GM19193 (cell line): ENCODE measurements around the gene BNIP3.

Source experiments
- POLR2A ChIP-seq: IDR thresholded peaks from 4 replicates; pipeline ENCODE4 v1.6.1; 2011; ENCODE audit not compliant: insufficient read depth, insufficient read length; ENCODE audit errors: extremely low read depth

BNIP3 gene

GRCh38 chr10:131949041-131949862, 32.5 kb downstream of the BNIP3 start:
- TF ChIP-seq POLR2A, result no peak

GRCh38 chr10:131948501-131948900, 33.2 kb downstream of the BNIP3 start:
- TF ChIP-seq POLR2A, result no peak

GRCh38 chr10:131947631-131948347, 33.9 kb downstream of the BNIP3 start:
- TF ChIP-seq POLR2A, result no peak

- TF ChIP-seq POLR2A, result no peak
These were observed 34.8 kb downstream of the BNIP3 start for GRCh38 chr10:131946880-131947279.

- TF ChIP-seq POLR2A, result no peak
These were observed 35.4 kb downstream of the BNIP3 start for GRCh38 chr10:131946321-131946751.

- no peak for TF ChIP-seq POLR2A
These were observed 36.6 kb downstream of the BNIP3 start for GRCh38 chr10:131944976-131945695.

GRCh38 chr10:131944412-131944811, 37.3 kb downstream of the BNIP3 start:
- no peak for TF ChIP-seq POLR2A

- no peak for TF ChIP-seq POLR2A
These were observed 38.5 kb downstream of the BNIP3 start for GRCh38 chr10:131943021-131943814.

- TF ChIP-seq POLR2A, result no peak
These were observed 39.3 kb downstream of the BNIP3 start for GRCh38 chr10:131942455-131942854.

- no peak for TF ChIP-seq POLR2A
These were observed 43.0 kb downstream of the BNIP3 start for GRCh38 chr10:131938681-131939080.

- TF ChIP-seq POLR2A, result no peak
These were observed 43.9 kb downstream of the BNIP3 start for GRCh38 chr10:131937836-131938235.

- TF ChIP-seq POLR2A, result no peak
These were observed 45.0 kb downstream of the BNIP3 start for GRCh38 chr10:131936736-131937135.

GRCh38 chr10:131936294-131936693, 45.4 kb downstream of the BNIP3 start:
- TF ChIP-seq POLR2A, result no peak

GRCh38 chr10:131935260-131935659, 46.5 kb downstream of the BNIP3 start:
- TF ChIP-seq POLR2A, result no peak
